K562 treated with DMSO at 1 percent for 24 hours (cell line): ENCODE data around the gene C6orf141. TPM values are rescaled to one million over a fixed set of nuclear protein-coding genes. Genes with fewer than 3 reads are reported as not detected.

Experiments
- total RNA-seq: library from RNA; unstranded; fragments of 300-600 nt; gene quantifications from 2 replicates; pipeline ENCODE4 v1.2.3, GENCODE V29; 2022; ENCODE audit warnings: low read depth; ENCODE audit not compliant: insufficient read depth

C6orf141 gene
- total RNA-seq = not detected in 2 replicates

GRCh38 chr6:49550492-49551077 is at the start of gene C6orf141:
TSS of gene C6orf141 (plus strand) at chr6:49550668. CDS start at chr6:49550793, 125 bp downstream.

Other genes with a start within 250 kb of the C6orf141 start
- 11.0 and 13.8 TPM in 2 replicates for gene MMUT, start 87.4 kb upstream of the C6orf141 start, total RNA-seq
- gene CENPQ, start 87.3 kb upstream of the C6orf141 start, total RNA-seq = 9.8 and 12.4 TPM in 2 replicates
- gene GLYATL3, start 50.7 kb upstream of the C6orf141 start, total RNA-seq = not detected in 2 replicates
- gene RHAG, start 86.2 kb downstream of the C6orf141 start, total RNA-seq = 99.7 and 108 TPM in 2 replicates
- not detected in 2 replicates for gene CRISP2, start 162.9 kb downstream of the C6orf141 start, total RNA-seq
- gene CRISP3, start 193.7 kb downstream of the C6orf141 start, total RNA-seq = 0.39 and 1.7 TPM in 2 replicates
- not detected in 2 replicates for gene PGK2, start 236.6 kb downstream of the C6orf141 start, total RNA-seq